ENCODE data around the gene LSM10.

DNA sequence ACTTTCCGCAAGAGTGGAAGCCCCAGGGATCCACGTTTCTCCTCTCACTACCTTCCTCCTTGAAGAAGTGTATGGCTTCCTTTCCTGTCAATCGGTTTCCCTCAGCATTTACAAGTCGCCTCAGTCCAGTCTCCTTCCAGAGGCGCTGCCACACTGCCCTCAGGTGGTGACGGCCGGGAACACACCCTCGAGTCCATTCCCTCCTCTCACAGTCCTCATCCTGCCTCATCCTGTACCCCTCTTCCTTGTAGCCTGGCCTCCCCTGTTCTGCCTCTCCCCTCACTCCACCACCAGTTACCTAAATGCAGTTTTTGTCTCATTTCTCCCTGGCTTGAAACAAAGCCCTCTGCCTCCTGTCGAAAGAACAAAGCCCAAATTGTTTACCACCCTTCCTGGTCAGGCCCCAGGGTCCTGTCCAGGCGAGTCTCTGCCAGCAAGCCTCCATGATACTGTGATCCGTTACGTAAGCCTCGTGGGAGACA is 23.2 kb upstream of the LSM10 start:
- TF ChIP-seq, protein P1, sequence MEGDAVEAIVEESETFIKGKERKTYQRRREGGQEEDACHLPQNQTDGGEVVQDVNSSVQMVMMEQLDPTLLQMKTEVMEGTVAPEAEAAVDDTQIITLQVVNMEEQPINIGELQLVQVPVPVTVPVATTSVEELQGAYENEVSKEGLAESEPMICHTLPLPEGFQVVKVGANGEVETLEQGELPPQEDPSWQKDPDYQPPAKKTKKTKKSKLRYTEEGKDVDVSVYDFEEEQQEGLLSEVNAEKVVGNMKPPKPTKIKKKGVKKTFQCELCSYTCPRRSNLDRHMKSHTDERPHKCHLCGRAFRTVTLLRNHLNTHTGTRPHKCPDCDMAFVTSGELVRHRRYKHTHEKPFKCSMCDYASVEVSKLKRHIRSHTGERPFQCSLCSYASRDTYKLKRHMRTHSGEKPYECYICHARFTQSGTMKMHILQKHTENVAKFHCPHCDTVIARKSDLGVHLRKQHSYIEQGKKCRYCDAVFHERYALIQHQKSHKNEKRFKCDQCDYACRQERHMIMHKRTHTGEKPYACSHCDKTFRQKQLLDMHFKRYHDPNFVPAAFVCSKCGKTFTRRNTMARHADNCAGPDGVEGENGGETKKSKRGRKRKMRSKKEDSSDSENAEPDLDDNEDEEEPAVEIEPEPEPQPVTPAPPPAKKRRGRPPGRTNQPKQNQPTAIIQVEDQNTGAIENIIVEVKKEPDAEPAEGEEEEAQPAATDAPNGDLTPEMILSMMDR (IDR thresholded peaks at IDR 0.05) = peak; percentile 83 to 94 (median 88)
- no peak for TF ChIP-seq POLR2A (IDR thresholded peaks at IDR 0.05)
- peak in 1 of 2 donors; percentile 50 for TF ChIP-seq POLR2AphosphoS5 (IDR thresholded peaks at IDR 0.05; ENCODE audit: insufficient read depth in 1 of 2, low read depth in 1 of 2)

All from vagina (tissue), 2 donors.